ENCODE results near the gene SLC23A2.

Gene SLC23A2

DNA sequence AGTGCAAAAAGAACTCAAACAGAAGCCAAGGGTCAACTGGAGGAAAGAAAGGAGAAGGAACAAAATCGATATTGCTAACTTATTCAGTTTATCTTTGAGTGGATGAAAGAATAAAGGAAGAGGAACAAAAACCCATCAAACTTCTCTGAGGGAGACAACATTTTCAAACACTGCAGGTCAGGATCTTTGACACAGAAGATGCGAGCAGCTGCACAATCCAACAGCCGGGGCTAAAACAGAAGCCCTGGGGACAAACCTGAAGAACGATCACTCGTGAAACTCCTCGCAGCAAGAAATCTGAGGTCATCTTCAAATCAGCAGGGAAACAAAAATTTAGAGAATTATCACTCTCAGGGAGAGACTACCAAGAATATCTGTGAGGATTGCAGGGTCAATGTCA, 14.2 kb downstream of the SLC23A2 start (continued):
- no peak for TF ChIP-seq ZNF544 (tag by site-specific recombination; IDR thresholded peaks at IDR 0.05)
- TF ChIP-seq ZNF548 (tag by site-specific recombination; IDR thresholded peaks at IDR 0.05): no peak
- no peak for TF ChIP-seq MEIS1 (CRISPR knock-in tag; IDR thresholded peaks at IDR 0.05; ENCODE audit: borderline replicate concordance)
- TF ChIP-seq ZNF23 (tag by site-specific recombination; IDR thresholded peaks at IDR 0.05; ENCODE audit: borderline replicate concordance): no peak

DNA sequence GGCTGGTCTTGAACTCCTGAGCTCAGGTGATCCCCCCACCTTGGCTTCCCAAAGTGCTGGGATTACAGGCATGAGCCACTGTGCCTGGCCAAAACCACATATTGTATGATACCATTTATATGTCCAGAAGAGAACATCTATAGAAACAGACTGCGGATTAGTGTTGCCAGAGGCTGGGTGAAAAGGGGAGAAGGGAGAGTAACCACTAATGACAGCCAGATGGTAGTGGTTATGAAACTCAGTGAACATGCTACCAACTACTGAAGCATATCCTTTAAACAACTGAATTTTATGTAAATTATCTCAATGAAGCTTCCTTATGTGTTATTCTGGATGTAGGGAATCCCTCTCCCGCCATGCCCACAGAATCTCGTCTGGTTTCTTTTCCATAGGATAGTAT, 15.7 kb downstream of the SLC23A2 start:
- no peak overlapping the region for H3K27ac ChIP-seq (ENCODE audit: extremely low read depth, low read depth, low read length)
- no peaks in the 10 kb centered on the region for H3K36me3 ChIP-seq (ENCODE audit: control insufficient read depth in 2 of 2, insufficient read depth in 1 of 2, low read length in 2 of 2)
- POLR2A ChIA-PET: no interaction called here
- H3K4me3 ChIP-seq (ENCODE audit: low read depth, low read length): no peak overlapping the region
- H3K9me3 ChIP-seq (ENCODE audit: control insufficient read depth, insufficient read depth, low read depth, low read length): no peaks in the 10 kb centered on the region
- CTCF ChIA-PET: interaction anchor here (0.7 kb wide), 1 partner anchor 833 kb away, joined by 3 read pairs; no protein-coding TSS in a partner anchor
- H3K4me1 ChIP-seq (ENCODE audit: control insufficient read depth, insufficient read depth, low read length): no peaks in the 10 kb centered on the region; the same call in 1 of the 2 replicates
- TF ChIP-seq, protein P1, sequence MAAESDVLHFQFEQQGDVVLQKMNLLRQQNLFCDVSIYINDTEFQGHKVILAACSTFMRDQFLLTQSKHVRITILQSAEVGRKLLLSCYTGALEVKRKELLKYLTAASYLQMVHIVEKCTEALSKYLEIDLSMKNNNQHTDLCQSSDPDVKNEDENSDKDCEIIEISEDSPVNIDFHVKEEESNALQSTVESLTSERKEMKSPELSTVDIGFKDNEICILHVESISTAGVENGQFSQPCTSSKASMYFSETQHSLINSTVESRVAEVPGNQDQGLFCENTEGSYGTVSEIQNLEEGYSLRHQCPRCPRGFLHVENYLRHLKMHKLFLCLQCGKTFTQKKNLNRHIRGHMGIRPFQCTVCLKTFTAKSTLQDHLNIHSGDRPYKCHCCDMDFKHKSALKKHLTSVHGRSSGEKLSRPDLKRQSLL (tag by site-specific recombination; IDR thresholded peaks at IDR 0.05): no peak
- TF ChIP-seq, protein P2, sequence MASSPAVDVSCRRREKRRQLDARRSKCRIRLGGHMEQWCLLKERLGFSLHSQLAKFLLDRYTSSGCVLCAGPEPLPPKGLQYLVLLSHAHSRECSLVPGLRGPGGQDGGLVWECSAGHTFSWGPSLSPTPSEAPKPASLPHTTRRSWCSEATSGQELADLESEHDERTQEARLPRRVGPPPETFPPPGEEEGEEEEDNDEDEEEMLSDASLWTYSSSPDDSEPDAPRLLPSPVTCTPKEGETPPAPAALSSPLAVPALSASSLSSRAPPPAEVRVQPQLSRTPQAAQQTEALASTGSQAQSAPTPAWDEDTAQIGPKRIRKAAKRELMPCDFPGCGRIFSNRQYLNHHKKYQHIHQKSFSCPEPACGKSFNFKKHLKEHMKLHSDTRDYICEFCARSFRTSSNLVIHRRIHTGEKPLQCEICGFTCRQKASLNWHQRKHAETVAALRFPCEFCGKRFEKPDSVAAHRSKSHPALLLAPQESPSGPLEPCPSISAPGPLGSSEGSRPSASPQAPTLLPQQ (tag by site-specific recombination; IDR thresholded peaks at IDR 0.05): no peak
- no peak for TF ChIP-seq EGR2 (tag by site-specific recombination; IDR thresholded peaks at IDR 0.05; ENCODE audit: low read depth)
- TF ChIP-seq, protein P3, sequence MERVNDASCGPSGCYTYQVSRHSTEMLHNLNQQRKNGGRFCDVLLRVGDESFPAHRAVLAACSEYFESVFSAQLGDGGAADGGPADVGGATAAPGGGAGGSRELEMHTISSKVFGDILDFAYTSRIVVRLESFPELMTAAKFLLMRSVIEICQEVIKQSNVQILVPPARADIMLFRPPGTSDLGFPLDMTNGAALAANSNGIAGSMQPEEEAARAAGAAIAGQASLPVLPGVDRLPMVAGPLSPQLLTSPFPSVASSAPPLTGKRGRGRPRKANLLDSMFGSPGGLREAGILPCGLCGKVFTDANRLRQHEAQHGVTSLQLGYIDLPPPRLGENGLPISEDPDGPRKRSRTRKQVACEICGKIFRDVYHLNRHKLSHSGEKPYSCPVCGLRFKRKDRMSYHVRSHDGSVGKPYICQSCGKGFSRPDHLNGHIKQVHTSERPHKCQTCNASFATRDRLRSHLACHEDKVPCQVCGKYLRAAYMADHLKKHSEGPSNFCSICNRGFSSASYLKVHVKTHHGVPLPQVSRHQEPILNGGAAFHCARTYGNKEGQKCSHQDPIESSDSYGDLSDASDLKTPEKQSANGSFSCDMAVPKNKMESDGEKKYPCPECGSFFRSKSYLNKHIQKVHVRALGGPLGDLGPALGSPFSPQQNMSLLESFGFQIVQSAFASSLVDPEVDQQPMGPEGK (tag by site-specific recombination; IDR thresholded peaks at IDR 0.05): no peak
- TF ChIP-seq, protein P4, sequence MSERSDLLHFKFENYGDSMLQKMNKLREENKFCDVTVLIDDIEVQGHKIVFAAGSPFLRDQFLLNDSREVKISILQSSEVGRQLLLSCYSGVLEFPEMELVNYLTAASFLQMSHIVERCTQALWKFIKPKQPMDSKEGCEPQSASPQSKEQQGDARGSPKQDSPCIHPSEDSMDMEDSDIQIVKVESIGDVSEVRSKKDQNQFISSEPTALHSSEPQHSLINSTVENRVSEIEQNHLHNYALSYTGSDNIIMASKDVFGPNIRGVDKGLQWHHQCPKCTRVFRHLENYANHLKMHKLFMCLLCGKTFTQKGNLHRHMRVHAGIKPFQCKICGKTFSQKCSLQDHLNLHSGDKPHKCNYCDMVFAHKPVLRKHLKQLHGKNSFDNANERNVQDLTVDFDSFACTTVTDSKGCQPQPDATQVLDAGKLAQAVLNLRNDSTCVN (tag by site-specific recombination; optimal IDR thresholded peaks at IDR 0.05): no peak
- TF ChIP-seq ZNF624 (tag by site-specific recombination; IDR thresholded peaks at IDR 0.05): no peak
- TF ChIP-seq ZSCAN23 (tag by site-specific recombination; IDR thresholded peaks at IDR 0.05): no peak
- no peak for TF ChIP-seq ZNF549 (tag by site-specific recombination; IDR thresholded peaks at IDR 0.05)
- no peak for TF ChIP-seq ZXDB (tag by site-specific recombination; IDR thresholded peaks at IDR 0.05)
- TF ChIP-seq ZNF350 (tag by site-specific recombination; IDR thresholded peaks at IDR 0.05): no peak

DNA sequence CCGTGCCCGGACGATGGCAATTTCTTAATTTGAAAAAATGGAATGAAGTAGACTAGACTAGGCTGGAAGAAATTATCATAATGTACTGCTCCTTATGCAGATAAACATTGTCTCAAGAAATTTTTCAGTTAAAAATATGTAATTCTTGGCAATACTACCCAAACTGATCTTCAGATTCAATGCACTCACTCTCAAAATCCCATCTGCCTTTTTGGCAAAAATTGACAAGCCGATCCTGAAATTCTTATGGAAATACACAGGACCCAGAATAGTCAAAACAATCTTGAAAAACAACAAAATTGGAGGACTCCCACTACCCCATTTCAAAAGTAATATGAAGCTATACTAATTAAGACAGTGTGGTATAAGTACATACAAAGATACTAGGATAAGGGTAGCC, 19.0 kb downstream of the SLC23A2 start:
- ChIA-PET CTCF (no interaction called here), POLR2A (no interaction called here)
- H3K4me1 ChIP-seq (ENCODE audit: control insufficient read depth, insufficient read depth, low read length): peaks cover 11% of the 10 kb centered on the region; the same call in 1 of the 2 replicates
- no peak overlapping the region for H3K4me3 ChIP-seq (ENCODE audit: low read depth, low read length)
- H3K36me3 ChIP-seq (ENCODE audit: control insufficient read depth in 2 of 2, insufficient read depth in 1 of 2, low read length in 2 of 2): no peaks in the 10 kb centered on the region
- no peak overlapping the region for H3K27ac ChIP-seq (ENCODE audit: extremely low read depth, low read depth, low read length)
- no peaks in the 10 kb centered on the region for H3K9me3 ChIP-seq (ENCODE audit: control insufficient read depth, insufficient read depth, low read depth, low read length)
- TF ChIP-seq ZNF138 (tag by site-specific recombination; IDR thresholded peaks at IDR 0.05; ENCODE audit: borderline replicate concordance): no peak
- no peak for TF ChIP-seq OVOL3 (tag by site-specific recombination; IDR thresholded peaks at IDR 0.05)
- no peak for TF ChIP-seq ZSCAN30 (tag by site-specific recombination; IDR thresholded peaks at IDR 0.05)
- no peak for TF ChIP-seq ZNF677 (tag by site-specific recombination; IDR thresholded peaks at IDR 0.05)
- TF ChIP-seq ZIC2 (tag by site-specific recombination; IDR thresholded peaks at IDR 0.05): no peak
- TF ChIP-seq ZNF248 (tag by site-specific recombination; IDR thresholded peaks at IDR 0.05): no peak
- TF ChIP-seq, protein P5, sequence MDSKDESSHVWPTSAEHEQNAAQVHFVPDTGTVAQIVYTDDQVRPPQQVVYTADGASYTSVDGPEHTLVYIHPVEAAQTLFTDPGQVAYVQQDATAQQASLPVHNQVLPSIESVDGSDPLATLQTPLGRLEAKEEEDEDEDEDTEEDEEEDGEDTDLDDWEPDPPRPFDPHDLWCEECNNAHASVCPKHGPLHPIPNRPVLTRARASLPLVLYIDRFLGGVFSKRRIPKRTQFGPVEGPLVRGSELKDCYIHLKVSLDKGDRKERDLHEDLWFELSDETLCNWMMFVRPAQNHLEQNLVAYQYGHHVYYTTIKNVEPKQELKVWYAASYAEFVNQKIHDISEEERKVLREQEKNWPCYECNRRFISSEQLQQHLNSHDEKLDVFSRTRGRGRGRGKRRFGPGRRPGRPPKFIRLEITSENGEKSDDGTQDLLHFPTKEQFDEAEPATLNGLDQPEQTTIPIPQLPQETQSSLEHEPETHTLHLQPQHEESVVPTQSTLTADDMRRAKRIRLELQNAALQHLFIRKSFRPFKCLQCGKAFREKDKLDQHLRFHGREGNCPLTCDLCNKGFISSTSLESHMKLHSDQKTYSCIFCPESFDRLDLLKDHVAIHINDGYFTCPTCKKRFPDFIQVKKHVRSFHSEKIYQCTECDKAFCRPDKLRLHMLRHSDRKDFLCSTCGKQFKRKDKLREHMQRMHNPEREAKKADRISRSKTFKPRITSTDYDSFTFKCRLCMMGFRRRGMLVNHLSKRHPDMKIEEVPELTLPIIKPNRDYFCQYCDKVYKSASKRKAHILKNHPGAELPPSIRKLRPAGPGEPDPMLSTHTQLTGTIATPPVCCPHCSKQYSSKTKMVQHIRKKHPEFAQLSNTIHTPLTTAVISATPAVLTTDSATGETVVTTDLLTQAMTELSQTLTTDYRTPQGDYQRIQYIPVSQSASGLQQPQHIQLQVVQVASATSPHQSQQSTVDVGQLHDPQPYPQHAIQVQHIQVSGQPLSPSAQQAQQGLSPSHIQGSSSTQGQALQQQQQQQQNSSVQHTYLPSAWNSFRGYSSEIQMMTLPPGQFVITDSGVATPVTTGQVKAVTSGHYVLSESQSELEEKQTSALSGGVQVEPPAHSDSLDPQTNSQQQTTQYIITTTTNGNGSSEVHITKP (tag by site-specific recombination; IDR thresholded peaks at IDR 0.05): no peak
- TF ChIP-seq HOXC10 (CRISPR knock-in tag; IDR thresholded peaks at IDR 0.05): no peak
- TF ChIP-seq, protein P6, sequence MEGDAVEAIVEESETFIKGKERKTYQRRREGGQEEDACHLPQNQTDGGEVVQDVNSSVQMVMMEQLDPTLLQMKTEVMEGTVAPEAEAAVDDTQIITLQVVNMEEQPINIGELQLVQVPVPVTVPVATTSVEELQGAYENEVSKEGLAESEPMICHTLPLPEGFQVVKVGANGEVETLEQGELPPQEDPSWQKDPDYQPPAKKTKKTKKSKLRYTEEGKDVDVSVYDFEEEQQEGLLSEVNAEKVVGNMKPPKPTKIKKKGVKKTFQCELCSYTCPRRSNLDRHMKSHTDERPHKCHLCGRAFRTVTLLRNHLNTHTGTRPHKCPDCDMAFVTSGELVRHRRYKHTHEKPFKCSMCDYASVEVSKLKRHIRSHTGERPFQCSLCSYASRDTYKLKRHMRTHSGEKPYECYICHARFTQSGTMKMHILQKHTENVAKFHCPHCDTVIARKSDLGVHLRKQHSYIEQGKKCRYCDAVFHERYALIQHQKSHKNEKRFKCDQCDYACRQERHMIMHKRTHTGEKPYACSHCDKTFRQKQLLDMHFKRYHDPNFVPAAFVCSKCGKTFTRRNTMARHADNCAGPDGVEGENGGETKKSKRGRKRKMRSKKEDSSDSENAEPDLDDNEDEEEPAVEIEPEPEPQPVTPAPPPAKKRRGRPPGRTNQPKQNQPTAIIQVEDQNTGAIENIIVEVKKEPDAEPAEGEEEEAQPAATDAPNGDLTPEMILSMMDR (tag by site-specific recombination; IDR thresholded peaks at IDR 0.05): no peak
- TF ChIP-seq ZNF664 (tag by site-specific recombination; IDR thresholded peaks at IDR 0.05): no peak

All from HEK293 (cell line).